SH-SY5Y (cell line): ENCODE results near the gene C21orf91.

Source experiments
- GATA2 ChIP-seq: IDR thresholded peaks from 2 replicates; pipeline ENCODE4 v1.6.1; 2011; ENCODE audit warnings: mild to moderate bottlenecking, low read depth, low read length
- GATA3 ChIP-seq: IDR thresholded peaks from 2 replicates; pipeline ENCODE4 v1.6.1; 2011; ENCODE audit warnings: low read depth, mild to moderate bottlenecking, low read length, moderate library complexity

Gene C21orf91

GRCh38 chr21:17819114-17819876 is at the start of gene C21orf91:
TSS of gene C21orf91 (minus strand) at chr21:17819356. CDS start at chr21:17818318, 1,038 bp downstream.
- TF ChIP-seq GATA2, result no peak
- no peak for TF ChIP-seq GATA3

- TF ChIP-seq GATA2 (no peak), GATA3 (no peak)
Observed at GRCh38 chr21:17866590-17866989, 47.4 kb upstream of the C21orf91 start.

DNA sequence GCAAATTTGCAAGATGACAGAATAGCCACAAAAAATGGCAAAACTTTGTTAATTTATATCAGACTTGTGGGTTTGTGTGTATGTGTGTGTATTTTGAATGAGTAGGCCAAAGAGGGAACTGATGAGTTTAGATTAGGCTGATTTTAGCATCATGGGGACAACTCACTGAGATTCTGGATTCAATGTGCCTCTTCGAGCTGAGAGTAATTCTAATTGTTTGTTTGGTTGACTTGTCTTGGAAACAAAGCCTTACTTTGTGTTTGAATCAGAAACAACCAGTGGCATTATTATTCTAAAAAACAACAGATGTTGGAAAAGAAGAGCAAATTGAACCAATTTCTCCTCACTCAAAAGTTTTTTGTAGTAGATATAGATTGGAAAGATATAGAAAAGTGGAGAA is 40.5 kb upstream of the C21orf91 start:
- TF ChIP-seq GATA2 (no peak), GATA3 (no peak)

- TF ChIP-seq GATA3 (no peak), GATA2 (no peak)
Observed at GRCh38 chr21:17858747-17859146, 39.6 kb upstream of the C21orf91 start.

- TF ChIP-seq GATA3 (no peak), GATA2 (no peak)
Observed at GRCh38 chr21:17854745-17855144, 35.6 kb upstream of the C21orf91 start.

GRCh38 chr21:17853393-17854275 is 34.5 kb upstream of the C21orf91 start:
- TF ChIP-seq GATA2, result no peak
- TF ChIP-seq GATA3, result no peak

DNA sequence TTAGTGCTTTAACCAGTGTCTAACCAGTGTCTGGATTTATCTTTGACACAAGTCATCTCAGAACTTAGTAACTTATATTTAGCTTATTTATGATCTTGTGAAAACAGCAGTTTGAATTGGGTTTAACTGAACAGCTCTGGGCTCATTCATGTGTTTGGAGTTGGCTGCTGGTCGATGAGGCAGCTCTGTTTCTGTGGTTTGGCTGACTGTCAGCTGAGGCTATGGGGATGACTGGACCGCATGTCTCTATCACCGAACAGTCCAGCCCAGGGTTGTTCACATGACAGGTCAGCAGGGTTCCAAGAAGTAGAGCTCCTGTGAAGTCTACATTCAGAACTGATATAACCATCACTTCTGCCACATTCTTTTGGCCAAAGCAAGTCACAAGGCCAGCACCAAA is 29.1 kb upstream of the C21orf91 start:
- TF ChIP-seq GATA2 (no peak), GATA3 (no peak)

DNA sequence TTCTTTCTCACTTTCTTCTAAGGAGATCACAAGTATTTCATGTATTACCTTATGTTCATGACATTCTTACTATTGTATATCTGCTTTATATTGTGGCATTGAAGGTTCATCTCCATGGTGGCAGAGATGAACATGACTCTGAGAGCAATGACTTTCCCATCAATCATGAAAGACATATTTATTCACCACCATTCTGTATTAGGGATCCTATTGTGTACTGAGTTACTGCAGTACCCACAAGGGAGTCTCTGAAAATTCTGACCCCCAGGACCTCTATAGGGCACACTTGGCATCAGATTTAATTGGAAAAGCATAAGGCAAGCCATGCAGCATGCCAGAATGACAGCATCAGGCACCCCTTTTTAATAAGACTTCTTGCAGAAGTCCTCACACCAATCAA is 21.9 kb upstream of the C21orf91 start:
- TF ChIP-seq GATA2, result no peak
- no peak for TF ChIP-seq GATA3

DNA sequence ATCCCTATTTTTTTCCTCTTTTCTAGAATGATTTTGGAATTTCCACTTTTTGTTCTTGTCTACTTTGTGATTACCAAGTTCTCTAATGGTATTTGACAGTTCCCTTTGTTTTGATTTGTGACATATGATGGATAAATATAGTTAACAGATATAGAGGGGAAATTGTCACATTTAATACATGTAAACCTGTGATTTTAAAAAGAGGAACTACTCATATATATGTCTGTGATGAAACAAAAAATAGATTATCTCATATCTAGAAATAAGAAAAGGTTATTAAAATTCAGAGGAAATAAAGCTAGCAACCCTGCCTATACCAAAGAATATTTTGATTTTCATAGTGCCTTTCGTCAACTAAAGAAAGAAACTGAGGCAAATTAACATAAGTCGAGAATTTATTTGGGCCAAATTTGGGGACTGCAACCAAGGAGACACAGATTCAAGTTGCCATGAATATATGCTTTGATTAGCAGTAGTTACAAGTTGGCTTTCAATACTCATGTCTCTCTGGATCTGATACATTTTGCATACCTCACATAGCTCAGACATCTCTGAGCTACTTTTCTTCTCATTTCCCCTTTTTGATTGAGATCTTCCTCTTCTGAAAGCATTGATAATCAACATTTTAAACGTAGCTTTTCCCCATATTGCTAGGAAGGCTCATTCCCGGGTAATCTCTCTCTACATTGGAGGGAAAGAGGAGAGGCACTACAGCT is 15.6 kb upstream of the C21orf91 start:
- TF ChIP-seq GATA3 (no peak), GATA2 (no peak)

- TF ChIP-seq GATA2 (no peak), GATA3 (no peak)
Observed at GRCh38 chr21:17829472-17829871, 10.3 kb upstream of the C21orf91 start.

DNA sequence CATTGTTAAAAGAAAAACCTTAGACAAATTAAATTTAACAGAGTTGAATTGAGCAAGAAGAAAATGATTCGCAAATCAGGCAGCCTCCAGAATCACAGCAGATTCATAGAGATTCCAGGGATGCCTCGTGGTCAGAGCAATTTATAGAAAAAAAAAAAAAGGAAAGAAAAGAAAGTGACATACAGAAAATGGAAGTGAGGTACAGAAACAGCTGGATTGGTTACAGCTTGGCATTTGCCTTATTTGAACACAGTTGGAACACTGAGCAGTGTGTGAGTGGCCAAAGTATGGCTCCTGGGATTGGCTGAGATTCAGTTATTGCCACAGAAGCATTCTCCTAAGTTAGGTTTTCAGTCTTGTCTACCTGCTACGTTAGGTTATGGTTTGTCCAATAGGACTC is 9.1 kb upstream of the C21orf91 start:
- TF ChIP-seq GATA3 (no peak), GATA2 (no peak)

DNA sequence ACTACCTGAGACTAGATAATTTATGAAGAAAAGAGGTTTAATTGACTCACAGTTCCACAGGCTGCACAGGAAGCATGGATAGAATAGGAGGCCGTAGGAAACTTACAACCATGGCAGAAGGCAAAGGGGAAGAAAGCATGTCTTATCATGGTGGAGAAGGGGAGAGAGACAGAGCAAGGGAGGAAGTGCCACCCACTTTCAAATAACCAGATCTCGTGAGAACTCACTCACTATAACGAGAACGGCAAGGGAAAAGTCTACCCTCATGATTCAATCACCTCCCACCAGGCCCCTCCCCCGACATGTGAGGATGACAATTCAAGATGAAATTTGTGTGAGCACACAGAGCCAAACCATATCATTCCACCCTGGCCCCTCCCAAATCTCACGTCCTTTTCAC is 4.7 kb upstream of the C21orf91 start:
- TF ChIP-seq GATA3 (no peak), GATA2 (no peak)

DNA sequence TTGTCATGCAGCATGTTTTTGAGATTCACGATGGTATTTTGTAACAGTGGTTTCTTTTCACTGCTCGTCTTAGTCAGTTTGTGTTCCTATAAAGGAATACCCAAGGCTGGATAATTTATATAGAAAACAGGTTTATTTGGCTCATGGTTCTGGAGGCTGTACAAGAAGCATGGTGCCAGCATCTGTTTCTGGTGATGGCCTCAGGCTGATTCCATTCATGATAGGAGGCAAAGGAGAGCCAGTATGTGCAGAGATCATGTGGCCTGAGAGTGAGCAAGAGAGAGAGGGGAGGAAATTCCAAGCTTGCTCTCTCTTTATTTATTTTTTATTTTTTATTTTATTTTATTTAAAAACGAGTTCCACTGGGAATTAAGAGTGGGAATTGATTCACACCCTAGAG is 2.0 kb upstream of the C21orf91 start:
- TF ChIP-seq GATA2 (no peak), GATA3 (no peak)

- TF ChIP-seq GATA2 (no peak), GATA3 (no peak)
Observed at GRCh38 chr21:17819877-17820229, 697 bp upstream of the C21orf91 start.
